ENCODE measurements around the gene HIVEP1. TPM values are rescaled to one million over a fixed set of nuclear protein-coding genes. Genes with fewer than 3 reads are reported as not detected.

Gene HIVEP1
- total RNA-seq, 2 experiments from 2014 or later, result 22.1 to 22.6 TPM

DNA sequence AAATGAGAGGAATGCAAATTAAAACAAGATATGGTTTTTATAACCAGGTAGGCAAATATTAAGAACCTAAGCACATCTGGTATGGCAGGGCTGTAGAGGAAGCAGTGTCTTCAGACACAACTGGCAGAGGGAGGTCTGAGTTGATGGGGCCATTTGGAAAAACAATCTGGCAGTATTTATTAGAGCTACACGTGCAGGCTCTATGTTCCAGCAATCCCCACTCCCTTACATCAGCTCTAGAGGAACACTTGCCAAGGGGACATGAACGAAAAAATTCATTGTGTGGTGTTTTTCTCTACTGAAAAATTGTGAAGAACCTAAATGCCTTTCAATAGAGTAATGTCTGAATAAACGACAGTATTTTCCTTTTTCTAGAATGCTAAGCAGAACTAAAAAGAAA, 166.4 kb downstream of the HIVEP1 start:
- Histone ChIP-seq H2AFZ (ENCODE audit: low read length) (no peak overlapping the region), H3K36me3 (ENCODE audit: insufficient read depth, low read length) (no peaks in the 10 kb centered on the region), H3K4me1 (ENCODE audit: insufficient read depth, low read length, poor library complexity, severe bottlenecking) (no peaks in the 10 kb centered on the region), H3K79me2 (ENCODE audit: insufficient read depth, low read depth, low read length) (no peaks in the 10 kb centered on the region), H3K4me2 (ENCODE audit: low read length) (no peak overlapping the region), H4K20me1 (ENCODE audit: insufficient read depth, low read length) (no peaks in the 10 kb centered on the region), H3K9me2 (ENCODE audit: insufficient read depth, low read length) (no peaks in the 10 kb centered on the region), H3K9me3 (ENCODE audit: low read length) (no peaks in the 10 kb centered on the region), H3K27ac (ENCODE audit: low read depth, low read length, poor library complexity, severe bottlenecking) (no peak overlapping the region), H3K4me3 (ENCODE audit: low read depth, low read length, poor library complexity, severe bottlenecking) (no peak overlapping the region)
- TF ChIP-seq EZH2phosphoT487 (IDR thresholded peaks at IDR 0.05; ENCODE audit: borderline replicate concordance, low read depth, low read length), result no peak
- ChIA-PET CTCF (ENCODE audit: unreplicated experiment) (no interaction called here), POLR2A (no interaction called here)
- intact Hi-C loops (cut with micrococcal nuclease; ENCODE audit: unreplicated experiment), result no loop called here
- BruUV-seq (replicated peaks), result no TSS peak
- DNase-seq (ENCODE audit: low spot score), result no peak

DNA sequence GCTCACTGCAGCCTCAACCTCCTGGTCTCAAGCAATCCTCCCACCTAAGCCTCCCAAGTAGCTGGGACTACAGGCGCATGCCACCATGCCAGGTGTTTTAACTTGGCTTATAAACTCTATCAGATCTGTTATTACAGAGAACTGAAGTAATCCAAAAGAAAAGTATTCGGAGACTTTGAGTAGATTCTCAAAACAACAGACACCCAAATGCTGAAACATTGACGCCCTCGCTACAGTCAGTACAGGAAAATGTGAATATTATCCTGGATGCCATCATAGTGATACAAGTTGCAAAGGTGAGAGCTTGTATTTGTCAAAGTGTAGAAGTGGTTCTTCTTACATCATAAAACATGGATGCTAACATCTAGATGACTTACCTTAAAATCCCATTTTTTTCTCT, 169.4 kb downstream of the HIVEP1 start:
- ChIA-PET POLR2A (no interaction called here), CTCF (ENCODE audit: unreplicated experiment) (no interaction called here)
- H3K9me3 ChIP-seq (ENCODE audit: low read length), result no peaks in the 10 kb centered on the region
- no peaks in the 10 kb centered on the region for H3K36me3 ChIP-seq (ENCODE audit: insufficient read depth, low read length)
- H3K9me2 ChIP-seq (ENCODE audit: insufficient read depth, low read length), result no peaks in the 10 kb centered on the region
- no peak overlapping the region for H3K4me2 ChIP-seq (ENCODE audit: low read length)
- H3K4me3 ChIP-seq (ENCODE audit: low read depth, low read length, poor library complexity, severe bottlenecking), result no peak overlapping the region
- no peak for DNase-seq (ENCODE audit: low spot score)
- intact Hi-C loops (cut with micrococcal nuclease; ENCODE audit: unreplicated experiment), result no loop called here
- H2AFZ ChIP-seq (ENCODE audit: low read length), result no peak overlapping the region
- no peak overlapping the region for H3K27ac ChIP-seq (ENCODE audit: low read depth, low read length, poor library complexity, severe bottlenecking)
- H3K79me2 ChIP-seq (ENCODE audit: insufficient read depth, low read depth, low read length), result no peaks in the 10 kb centered on the region
- TF ChIP-seq, protein P1, sequence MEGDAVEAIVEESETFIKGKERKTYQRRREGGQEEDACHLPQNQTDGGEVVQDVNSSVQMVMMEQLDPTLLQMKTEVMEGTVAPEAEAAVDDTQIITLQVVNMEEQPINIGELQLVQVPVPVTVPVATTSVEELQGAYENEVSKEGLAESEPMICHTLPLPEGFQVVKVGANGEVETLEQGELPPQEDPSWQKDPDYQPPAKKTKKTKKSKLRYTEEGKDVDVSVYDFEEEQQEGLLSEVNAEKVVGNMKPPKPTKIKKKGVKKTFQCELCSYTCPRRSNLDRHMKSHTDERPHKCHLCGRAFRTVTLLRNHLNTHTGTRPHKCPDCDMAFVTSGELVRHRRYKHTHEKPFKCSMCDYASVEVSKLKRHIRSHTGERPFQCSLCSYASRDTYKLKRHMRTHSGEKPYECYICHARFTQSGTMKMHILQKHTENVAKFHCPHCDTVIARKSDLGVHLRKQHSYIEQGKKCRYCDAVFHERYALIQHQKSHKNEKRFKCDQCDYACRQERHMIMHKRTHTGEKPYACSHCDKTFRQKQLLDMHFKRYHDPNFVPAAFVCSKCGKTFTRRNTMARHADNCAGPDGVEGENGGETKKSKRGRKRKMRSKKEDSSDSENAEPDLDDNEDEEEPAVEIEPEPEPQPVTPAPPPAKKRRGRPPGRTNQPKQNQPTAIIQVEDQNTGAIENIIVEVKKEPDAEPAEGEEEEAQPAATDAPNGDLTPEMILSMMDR (conservative IDR thresholded peaks at IDR 0.05; ENCODE audit: low read length), result no peak
- TF ChIP-seq EZH2phosphoT487 (IDR thresholded peaks at IDR 0.05; ENCODE audit: borderline replicate concordance, low read depth, low read length), result no peak
- no peaks in the 10 kb centered on the region for H3K4me1 ChIP-seq (ENCODE audit: insufficient read depth, low read length, poor library complexity, severe bottlenecking)
- no peaks in the 10 kb centered on the region for H4K20me1 ChIP-seq (ENCODE audit: insufficient read depth, low read length)
- no TSS peak for BruUV-seq (replicated peaks)

DNA sequence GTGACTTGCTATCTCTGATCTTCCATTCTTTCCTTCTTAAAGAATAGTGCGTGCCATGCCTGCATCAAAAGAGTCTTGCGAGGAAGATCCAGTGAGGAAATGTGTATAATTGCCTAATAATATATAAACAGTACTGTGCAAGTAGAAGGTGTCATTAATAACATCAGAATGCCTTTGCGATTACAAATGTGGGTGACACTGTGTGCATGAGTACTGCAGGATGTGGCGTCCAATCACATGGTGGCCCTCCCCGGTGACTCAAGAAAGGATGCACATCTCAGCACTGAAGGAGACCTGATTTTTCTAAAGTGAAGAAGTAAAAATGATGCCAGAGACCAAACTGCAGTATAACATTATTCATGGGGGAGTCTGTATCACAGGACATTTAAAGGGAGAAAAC, 170.6 kb downstream of the HIVEP1 start:
- Histone ChIP-seq H3K4me2 (ENCODE audit: low read length) (no peak overlapping the region), H3K36me3 (ENCODE audit: insufficient read depth, low read length) (no peaks in the 10 kb centered on the region), H3K9me2 (ENCODE audit: insufficient read depth, low read length) (no peaks in the 10 kb centered on the region), H3K27ac (ENCODE audit: low read depth, low read length, poor library complexity, severe bottlenecking) (no peak overlapping the region), H3K4me1 (ENCODE audit: insufficient read depth, low read length, poor library complexity, severe bottlenecking) (no peaks in the 10 kb centered on the region), H3K79me2 (ENCODE audit: insufficient read depth, low read depth, low read length) (no peaks in the 10 kb centered on the region), H4K20me1 (ENCODE audit: insufficient read depth, low read length) (no peaks in the 10 kb centered on the region), H3K9me3 (ENCODE audit: low read length) (no peaks in the 10 kb centered on the region), H2AFZ (ENCODE audit: low read length) (no peak overlapping the region), H3K4me3 (ENCODE audit: low read depth, low read length, poor library complexity, severe bottlenecking) (no peak overlapping the region)
- CTCF ChIA-PET (ENCODE audit: unreplicated experiment), result no interaction called here
- TF ChIP-seq, protein P1 (conservative IDR thresholded peaks at IDR 0.05; ENCODE audit: low read length), result no peak
- no peak for TF ChIP-seq EZH2phosphoT487 (IDR thresholded peaks at IDR 0.05; ENCODE audit: borderline replicate concordance, low read depth, low read length)
- POLR2A ChIA-PET, result no interaction called here
- no TSS peak for BruUV-seq (replicated peaks)
- no peak for DNase-seq (ENCODE audit: low spot score)
- intact Hi-C loops (cut with micrococcal nuclease; ENCODE audit: unreplicated experiment), result no loop called here
